HepG2 (cell line): ENCODE results near the gene PRR5L. TPM values are rescaled to one million over a fixed set of nuclear protein-coding genes. Genes with fewer than 3 reads are reported as not detected.

Experiments
- ATAC-seq: fragments of 200-7000 bp; cut with Tn5 transposase; 3 replicates; pipeline ENCODE4 v1.9.1; 2020; ENCODE audit warnings: mild to moderate bottlenecking, moderate library complexity
- BruUV-seq: library from RNA; stranded (reverse); fragments of 400-500 nt; replicated peaks from 2 replicates; lab custom pipeline; 2021; lab: Mats Ljungman, UMichigan
- CTCF ChIA-PET: fragments of 300-600 bp; formaldehyde crosslinking; extraction: SDS; loops from one replicate; lab custom pipeline; 2021; ENCODE audit warnings: low total read pairs, inconsistent platforms, low intra/inter-chr PET ratio; lab: Yijun Ruan, JAX
- POLR2A ChIA-PET: fragments of 350-600 bp; sonication (Branson Sonifier 250); formaldehyde crosslinking; loops from one replicate; lab custom pipeline; 2020; ENCODE audit warnings: antibody characterized with exemption, inconsistent platforms; lab: Yijun Ruan, JAX
- DNase-seq: peaks from one replicate; pipeline ENCODE4 v3.0.0-alpha.2; 2015; ENCODE audit warnings: low spot score
- FAIRE-seq: peaks from 3 replicates; lab custom pipeline; 2011; peaks lifted over from hg19 to GRCh38; lab: Jason Lieb, UNC
- H2AFZ ChIP-seq: one replicate; pipeline ENCODE4 v1.6.1; 2011; ENCODE audit warnings: low read length, inconsistent platforms
- H3K27ac ChIP-seq: fragments of 300-600 bp; 3 replicates; pipeline ENCODE4 v1.8.0; 2011; ENCODE audit warnings: mixed run types, mild to moderate bottlenecking, mixed read lengths, low read length, inconsistent platforms; ENCODE audit not compliant: insufficient read depth; ENCODE audit errors: extremely low read length
- H3K27me3 ChIP-seq, 2 experiments: fragments of 200-600 bp in 1 of 2; 2 replicates in 1 of 2; 3 replicates in 1 of 2; pipeline versions ENCODE4 v1.6.0 to v1.8.0; 2011; ENCODE audit warnings: low read length in 2 of 2, mild to moderate bottlenecking in 2 of 2, moderate library complexity in 2 of 2, inconsistent platforms in 1 of 2; ENCODE audit not compliant: insufficient read depth in 2 of 2, control insufficient read depth in 1 of 2
- H3K36me3 ChIP-seq, 2 experiments: fragments of 200-600 bp in 1 of 2; replicated peaks in 1 of 2; 2 replicates in 1 of 2; 3 replicates in 1 of 2; pipeline versions ENCODE4 v1.5.1 to v1.8.0; 2011; ENCODE audit warnings: low read length in 2 of 2, inconsistent platforms in 1 of 2; ENCODE audit not compliant: insufficient read depth in 2 of 2, control insufficient read depth in 1 of 2
- H3K4me1 ChIP-seq: 2 replicates; pipeline ENCODE4 v1.5.1; 2012; ENCODE audit warnings: low read length, inconsistent platforms; ENCODE audit not compliant: insufficient read depth
- H3K4me2 ChIP-seq: 2 replicates; pipeline ENCODE4 v1.6.0; 2011; ENCODE audit warnings: low read depth, low read length, inconsistent platforms
- H3K4me3 ChIP-seq, 3 experiments: fragments of 200-600 bp in 1 of 3; sonication (generic), shearing (Covaris generic) in 1 of 3; replicated peaks in 1 of 3; 2 replicates each; pipeline ENCODE4 v1.5.1; 2011 to 2016; ENCODE audit warnings: low read length in 3 of 3, inconsistent platforms in 2 of 3, low read depth in 2 of 3, mild to moderate bottlenecking in 2 of 3, control low read depth in 1 of 3, mixed read lengths in 1 of 3; ENCODE audit not compliant: insufficient read depth in 1 of 3
- H3K79me2 ChIP-seq: one replicate; pipeline ENCODE4 v1.6.1; 2011; ENCODE audit warnings: low read length, inconsistent platforms; ENCODE audit not compliant: insufficient read depth
- H3K9ac ChIP-seq: 2 replicates; pipeline ENCODE4 v1.6.0; 2011; ENCODE audit warnings: mild to moderate bottlenecking, low read depth, low read length, inconsistent platforms; ENCODE audit not compliant: insufficient read depth
- H3K9me3 ChIP-seq: 2 replicates; pipeline ENCODE4 v1.5.1; 2012; ENCODE audit warnings: mild to moderate bottlenecking, low read length
- H4K20me1 ChIP-seq: 2 replicates; pipeline ENCODE4 v1.6.0; 2011; ENCODE audit warnings: inconsistent platforms, mild to moderate bottlenecking, low read length, moderate library complexity; ENCODE audit not compliant: insufficient read depth
- ADNP ChIP-seq: sonication (generic); formaldehyde crosslinking; IDR thresholded peaks from 2 replicates; pipeline ENCODE4 v1.4.0; 2020; ENCODE audit warnings: missing genetic modification reagents
- HCFC1 ChIP-seq: fragments of 150-350 bp; IDR thresholded peaks from 2 replicates; pipeline ENCODE4 v1.6.1; 2014; ENCODE audit warnings: low read depth, low read length
- KDM1A ChIP-seq: IDR thresholded peaks from 2 replicates; pipeline ENCODE4 v1.6.1; 2016; ENCODE audit warnings: missing compliant biosample characterization
- MIER2 ChIP-seq: IDR thresholded peaks from 2 replicates; pipeline ENCODE4 v1.6.1; 2016; ENCODE audit warnings: missing biosample characterization, missing genetic modification reagents
- PPARG ChIP-seq: conservative IDR thresholded peaks from 2 replicates; pipeline ENCODE4 v1.6.1; 2016; ENCODE audit warnings: missing biosample characterization, missing genetic modification reagents
- RAD21 ChIP-seq: fragments of 450-650 bp; formaldehyde crosslinking; IDR thresholded peaks from 2 replicates; pipeline ENCODE4 v1.5.0; 2020; ENCODE audit warnings: mild to moderate bottlenecking
- ZHX1 ChIP-seq: sonication (generic); formaldehyde crosslinking; IDR thresholded peaks from 2 replicates; pipeline ENCODE4 v1.8.1; 2022; ENCODE audit warnings: low read depth, mild to moderate bottlenecking, missing genetic modification reagents
- WGBS: methylation state at CpG from one replicate; pipeline ENCODE4 v1.1.6; 2017; ENCODE audit warnings: low lambda C conversion rate; 5-methylcytosine and 5-hydroxymethylcytosine counted together
- in situ Hi-C: cut with HindIII; loops from 2 replicates; pipeline ENCODE4 v1.10.0; 2017; ENCODE audit warnings: low pct_unique_long_range_greater_than_20kb; ENCODE audit not compliant: extremely low pct_ligation_motif_present
- intact Hi-C: fragments of 100-400 bp; cut with micrococcal nuclease; formaldehyde crosslinking; loops from one replicate; pipeline ENCODE4 v1.10.0; 2022; ENCODE audit not compliant: unreplicated experiment
- polyA plus RNA-seq, 8 experiments: library from polyadenylated mRNA; depleted of rRNA in 3 of 8; stranded (reverse) in 7 of 8; unstranded in 1 of 8; fragments of >200 nt; fragmentation: Illumina TruSeq in 4 of 8; extraction: Trizol in 4 of 8; gene quantifications; 2 replicates each; pipeline versions ENCODE4 v1.2.1 to v1.2.3, GENCODE V29; 2011 to 2016; ENCODE audit warnings: low read depth in 4 of 8, missing spikeins in 1 of 8, mixed read lengths in 1 of 8; ENCODE audit not compliant: insufficient read depth in 1 of 8
- total RNA-seq, 5 experiments: library from RNA; depleted of rRNA; stranded (reverse); fragments of >200 nt; fragmentation: Illumina TruSeq; extraction: Trizol; gene quantifications; 2 replicates each; pipeline ENCODE4 v1.2.3, GENCODE V29; 2016; ENCODE audit warnings: low read depth in 1 of 5

The PRR5L gene
- total and polyA plus RNA-seq, 2 of the 13 experiments (the other 11 are each of a cell fraction or from before 2014, with no cell fraction given): 0.16 TPM; not detected in 1

GRCh38 chr11:36427876-36428275 is 131.8 kb downstream of the PRR5L start:
- CTCF ChIA-PET: no interaction called here
- Histone ChIP-seq H4K20me1 (no peaks in the 10 kb centered on the region), H3K79me2 (no peaks in the 10 kb centered on the region), H3K4me3 (no peak overlapping the region), H3K36me3 (no peaks in the 10 kb centered on the region), H3K27me3 (peaks cover 0 to 1% of the 10 kb centered on the region in 2 experiments; a peak in 3 of 5 replicates), H3K27ac (no peak overlapping the region), H3K9ac (no peak overlapping the region), H3K4me2 (no peak overlapping the region), H3K4me1 (peaks cover 15% of the 10 kb centered on the region), H2AFZ (no peak overlapping the region), H3K9me3 (no peaks in the 10 kb centered on the region)
- no peak for TF ChIP-seq KDM1A
- no peak for TF ChIP-seq RAD21 (CRISPR knock-in tag)
- no peak for TF ChIP-seq PPARG
- TF ChIP-seq MIER2 (CRISPR knock-in tag): no peak
- TF ChIP-seq ADNP (CRISPR knock-in tag): no peak
- no peak for TF ChIP-seq ZHX1
- TF ChIP-seq HCFC1: no peak
- in situ Hi-C loops: no loop called here
- POLR2A ChIA-PET: no interaction called here
- ATAC-seq (no peak), DNase-seq (no peak), FAIRE-seq (no peak)
- WGBS: 80% methylated on average over 3 of the region's 3 CpGs
- no TSS peak for BruUV-seq
- intact Hi-C loops: no loop called here
